Epidermal melanocyte (primary cell): ENCODE results near the gene MAN1C1.

ENCODE experiments used
- DNase-seq: peaks from one replicate; pipeline ENCODE4 v3.0.0; 2011; ENCODE audit warnings: low spot score; ENCODE audit not compliant: insufficient read length

MAN1C1 gene

GRCh38 chr1:25814549-25815087 is 198.0 kb downstream of the MAN1C1 start:
- no peak for DNase-seq

GRCh38 chr1:25815208-25816111 is 198.9 kb downstream of the MAN1C1 start:
- no peak for DNase-seq

GRCh38 chr1:25816112-25816718 is 199.6 kb downstream of the MAN1C1 start:
- DNase-seq, result no peak

- no peak for DNase-seq
These were observed 201.4 kb downstream of the MAN1C1 start for GRCh38 chr1:25817840-25818501.

GRCh38 chr1:25818569-25818968 is 202.0 kb downstream of the MAN1C1 start:
- DNase-seq, result no peak

GRCh38 chr1:25819491-25820246 is 203.1 kb downstream of the MAN1C1 start, which contains the start of gene MTFR1L:
MTFR1L (plus strand) TSS chr1:25819954; CDS start chr1:25823105, 3,151 bp downstream.
- DNase-seq, result peak; percentile 91

GRCh38 chr1:25820247-25821111 is 203.9 kb downstream of the MAN1C1 start:
- peak; percentile 64 for DNase-seq

GRCh38 chr1:25821112-25821476 is 204.5 kb downstream of the MAN1C1 start:
- DNase-seq, result no peak

- DNase-seq, result no peak
These were observed 205.1 kb downstream of the MAN1C1 start for GRCh38 chr1:25821630-25822091.

GRCh38 chr1:25825605-25826004 is 209.0 kb downstream of the MAN1C1 start:
- DNase-seq, result no peak

- no peak for DNase-seq
These were observed 210.0 kb downstream of the MAN1C1 start for GRCh38 chr1:25826571-25826970.

- DNase-seq, result no peak
These were observed 211.9 kb downstream of the MAN1C1 start for GRCh38 chr1:25828491-25828890.

GRCh38 chr1:25829046-25829445 is 212.5 kb downstream of the MAN1C1 start:
- DNase-seq, result no peak

GRCh38 chr1:25831569-25832196 is 215.1 kb downstream of the MAN1C1 start:
- no peak for DNase-seq

GRCh38 chr1:25832336-25833037 is 215.9 kb downstream of the MAN1C1 start:
- DNase-seq, result no peak

- DNase-seq, result no peak
These were observed 216.6 kb downstream of the MAN1C1 start for GRCh38 chr1:25833158-25833557.
